Endodermal cell (in vitro differentiated cells): ENCODE data around the gene MYH14. TPM values are rescaled to one million over a fixed set of nuclear protein-coding genes. Genes with fewer than 3 reads are reported as not detected.

Experiments
- DNase-seq: peaks from one replicate; pipeline ENCODE4 v3.0.0-alpha.2; 2017
- H3K27ac ChIP-seq: 2 replicates; pipeline ENCODE4 v1.5.1; 2013; ENCODE audit warnings: mild to moderate bottlenecking, low read depth, low read length, moderate library complexity
- H3K27me3 ChIP-seq: 2 replicates; pipeline ENCODE4 v1.6.1; 2013; ENCODE audit warnings: mild to moderate bottlenecking, low read length, moderate library complexity; ENCODE audit not compliant: insufficient read depth, control insufficient read depth, poor library complexity, severe bottlenecking
- H3K36me3 ChIP-seq: 2 replicates; pipeline ENCODE4 v1.7.0; 2013; ENCODE audit warnings: mild to moderate bottlenecking, low read length, moderate library complexity; ENCODE audit not compliant: control insufficient read depth, insufficient read depth
- H3K4me1 ChIP-seq: one replicate; pipeline ENCODE4 v1.7.0; 2013; ENCODE audit warnings: low read length; ENCODE audit not compliant: control insufficient read depth, insufficient read depth
- H3K4me3 ChIP-seq: 2 replicates; pipeline ENCODE4 v1.5.1; 2013; ENCODE audit warnings: mild to moderate bottlenecking, low read length, moderate library complexity
- H3K9ac ChIP-seq: 2 replicates; pipeline ENCODE4 v1.6.1; 2013; ENCODE audit warnings: mild to moderate bottlenecking, low read length, moderate library complexity; ENCODE audit not compliant: poor library complexity, severe bottlenecking; ENCODE audit errors: extremely low read depth
- H3K9me3 ChIP-seq: 2 replicates; pipeline ENCODE4 v1.6.1; 2013; ENCODE audit warnings: mild to moderate bottlenecking, low read length, moderate library complexity; ENCODE audit not compliant: control insufficient read depth
- H3K27ac Mint-ChIP-seq: 2 replicates; pipeline ENCODE4 v1.8.0; 2020; ENCODE audit warnings: mixed read lengths
- H3K27me3 Mint-ChIP-seq: 2 replicates; pipeline ENCODE4 v1.8.0; 2021; ENCODE audit warnings: mild to moderate bottlenecking, mixed read lengths; ENCODE audit not compliant: insufficient read depth
- H3K36me3 Mint-ChIP-seq: 2 replicates; pipeline ENCODE4 v1.8.0; 2020; ENCODE audit warnings: low read depth, mixed read lengths
- H3K4me1 Mint-ChIP-seq: 2 replicates; pipeline ENCODE4 v1.8.0; 2020; ENCODE audit warnings: mixed read lengths
- H3K4me3 Mint-ChIP-seq: 2 replicates; pipeline ENCODE4 v1.8.0; 2020; ENCODE audit warnings: mild to moderate bottlenecking, moderate library complexity, mixed read lengths
- H3K9me3 Mint-ChIP-seq: 2 replicates; pipeline ENCODE4 v1.8.0; 2020; ENCODE audit warnings: mild to moderate bottlenecking, mixed read lengths
- CTCF ChIP-seq: fragments of 200-600 bp; sonication (generic); conservative IDR thresholded peaks from 2 replicates; pipeline ENCODE4 v1.5.0; 2021; ENCODE audit warnings: antibody characterized with exemption, mild to moderate bottlenecking
- WGBS, 2 experiments: methylation state at CpG; one replicate each; pipeline versions ENCODE4 v1.1.5 to v1.1.7; 2013; ENCODE audit warnings: missing lambda C conversion rate in 2 of 2, mixed read lengths in 1 of 2; ENCODE audit not compliant: insufficient coverage in 1 of 2, insufficient read length in 1 of 2; 5-methylcytosine and 5-hydroxymethylcytosine counted together
- total RNA-seq, 2 donors: library from RNA; stranded (reverse); fragmentation: NEBNext Ultra II Directional in 1 of 2; extraction: Animal tissue kit (Norgen Biotek cat#: 25700) in 1 of 2; gene quantifications; 2 replicates in 1 of 2; 3 replicates in 1 of 2; pipeline ENCODE4 v1.2.1, GENCODE V29; 2021

The MYH14 gene
- total RNA-seq, 2 donors from 2014 or later = 12.8 to 16.7 TPM

GRCh38 chr19:50293263-50294004 is 90.0 kb downstream of the MYH14 start:
- H3K9me3 Mint-ChIP-seq = no peaks in the 10 kb centered on the region
- H3K36me3 Mint-ChIP-seq = peaks cover 29% of the 10 kb centered on the region
- no peak for DNase-seq
- H3K27me3 Mint-ChIP-seq = no peaks in the 10 kb centered on the region
- Histone ChIP-seq H3K4me3 (no peak overlapping the region), H3K36me3 (no peaks in the 10 kb centered on the region), H3K4me1 (no peaks in the 10 kb centered on the region), H3K27ac (no peak overlapping the region), H3K9ac (no peak overlapping the region), H3K27me3 (no peaks in the 10 kb centered on the region), H3K9me3 (no peaks in the 10 kb centered on the region)
- H3K4me3 Mint-ChIP-seq = no peak overlapping the region
- 68 to 86% methylated on average over 3 to 13 of the region's 14 CpGs for WGBS, 2 experiments
- H3K27ac Mint-ChIP-seq = no peak overlapping the region
- no peak for TF ChIP-seq CTCF
- H3K4me1 Mint-ChIP-seq = no peaks in the 10 kb centered on the region

- Mint-ChIP-seq H3K27ac (no peak overlapping the region), H3K4me1 (no peaks in the 10 kb centered on the region), H3K4me3 (no peak overlapping the region), H3K27me3 (no peaks in the 10 kb centered on the region), H3K36me3 (peaks cover 28% of the 10 kb centered on the region), H3K9me3 (peaks cover 2% of the 10 kb centered on the region)
- no peak overlapping the region for H3K4me3 ChIP-seq
- no peaks in the 10 kb centered on the region for H3K4me1 ChIP-seq
- H3K9me3 ChIP-seq = peaks cover 9% of the 10 kb centered on the region
- H3K27ac ChIP-seq = no peak overlapping the region
- H3K9ac ChIP-seq = no peak overlapping the region
- H3K36me3 ChIP-seq = no peaks in the 10 kb centered on the region
- no peak for DNase-seq
- 40 to 82% methylated on average over 1 to 2 of the region's 2 CpGs for WGBS, 2 experiments
- no peak for TF ChIP-seq CTCF
- no peaks in the 10 kb centered on the region for H3K27me3 ChIP-seq
Observed at GRCh38 chr19:50300051-50300450, 96.6 kb downstream of the MYH14 start.

GRCh38 chr19:50300814-50301606 is 97.6 kb downstream of the MYH14 start:
- peaks cover 2% of the 10 kb centered on the region for H3K9me3 Mint-ChIP-seq

More at GRCh38 chr19:50300814-50301606, 97.6 kb downstream of the MYH14 start:
- H3K4me3 ChIP-seq = no peak overlapping the region
- H3K36me3 ChIP-seq = no peaks in the 10 kb centered on the region
- no peak overlapping the region for H3K27ac Mint-ChIP-seq
- no peak overlapping the region for H3K9ac ChIP-seq
- peaks cover 9% of the 10 kb centered on the region for H3K9me3 ChIP-seq
- no peaks in the 10 kb centered on the region for H3K27me3 Mint-ChIP-seq
- H3K4me1 Mint-ChIP-seq = no peaks in the 10 kb centered on the region
- H3K27me3 ChIP-seq = no peaks in the 10 kb centered on the region
- no peaks in the 10 kb centered on the region for H3K4me1 ChIP-seq
- 65 to 73% methylated on average over 5 to 9 of the region's 10 CpGs for WGBS, 2 experiments
- TF ChIP-seq CTCF = no peak
- H3K36me3 Mint-ChIP-seq = peaks cover 28% of the 10 kb centered on the region
- no peak for DNase-seq
- no peak overlapping the region for H3K27ac ChIP-seq
- no peak overlapping the region for H3K4me3 Mint-ChIP-seq
